CD4-positive, alpha-beta T cell treated with Interleukin-10 for 1 hour (primary cell): ENCODE measurements around the gene TCF7L2.

Source experiments
- DNase-seq: peaks from one replicate; pipeline ENCODE4 v3.0.0-alpha.2; 2020

The TCF7L2 gene

GRCh38 chr10:113027230-113027573 is 77.2 kb downstream of the TCF7L2 start:
- DNase-seq: no peak

GRCh38 chr10:113027574-113028455 is 77.8 kb downstream of the TCF7L2 start:
- no peak for DNase-seq

GRCh38 chr10:113028456-113029440 is 78.7 kb downstream of the TCF7L2 start:
- no peak for DNase-seq

DNA sequence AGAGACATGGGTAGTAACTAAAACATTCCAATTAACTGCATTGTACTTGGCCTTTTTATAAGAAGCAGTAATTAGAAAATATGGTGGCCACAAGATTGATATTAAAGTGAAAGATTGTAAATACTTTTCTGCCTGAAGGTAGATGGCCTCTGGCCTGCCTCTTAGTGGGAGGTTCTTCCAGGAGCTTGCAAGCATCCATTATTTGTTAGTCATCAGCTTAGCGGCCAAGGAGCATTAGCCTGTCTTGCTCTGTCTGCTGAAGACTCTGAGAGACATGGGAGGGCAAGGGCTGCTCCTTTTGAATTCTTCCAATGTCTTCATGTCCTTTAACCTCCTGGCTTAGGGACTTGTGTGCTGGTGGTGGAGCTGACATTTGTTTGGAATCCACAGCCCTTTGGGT is 80.4 kb downstream of the TCF7L2 start:
- DNase-seq: no peak

- DNase-seq: no peak
These were observed 81.1 kb downstream of the TCF7L2 start for GRCh38 chr10:113031147-113031546.

- no peak for DNase-seq
These were observed 83.9 kb downstream of the TCF7L2 start for GRCh38 chr10:113033991-113034390.

- no peak for DNase-seq
These were observed 85.8 kb downstream of the TCF7L2 start for GRCh38 chr10:113035732-113036312.

- no peak for DNase-seq
These were observed 86.6 kb downstream of the TCF7L2 start for GRCh38 chr10:113036619-113037018.

GRCh38 chr10:113037218-113037617 is 87.2 kb downstream of the TCF7L2 start:
- DNase-seq: no peak

GRCh38 chr10:113038183-113038582 is 88.1 kb downstream of the TCF7L2 start:
- DNase-seq: no peak

GRCh38 chr10:113038985-113039384 is 88.9 kb downstream of the TCF7L2 start:
- no peak for DNase-seq

DNA sequence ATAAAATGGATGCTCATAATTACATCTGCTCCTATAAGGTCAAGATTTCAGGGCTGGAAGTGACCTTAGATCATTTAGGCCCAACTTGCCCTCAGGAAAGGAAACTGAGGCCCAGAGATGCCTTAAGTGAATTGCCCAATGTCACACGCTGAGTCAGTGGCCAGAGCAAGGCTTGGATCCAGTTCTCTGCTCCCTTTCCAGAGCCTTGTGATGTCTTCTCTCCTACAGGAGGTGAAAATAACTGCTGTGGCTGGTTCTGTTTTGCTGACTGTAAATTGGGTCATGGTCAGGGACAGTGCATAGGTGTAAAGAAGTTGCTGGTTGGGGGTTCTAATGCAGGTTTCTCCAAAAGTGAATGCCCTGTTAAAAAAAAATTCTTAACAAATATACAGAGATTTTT is 91.3 kb downstream of the TCF7L2 start:
- no peak for DNase-seq

- DNase-seq: no peak
These were observed 92.0 kb downstream of the TCF7L2 start for GRCh38 chr10:113041841-113042750.

DNA sequence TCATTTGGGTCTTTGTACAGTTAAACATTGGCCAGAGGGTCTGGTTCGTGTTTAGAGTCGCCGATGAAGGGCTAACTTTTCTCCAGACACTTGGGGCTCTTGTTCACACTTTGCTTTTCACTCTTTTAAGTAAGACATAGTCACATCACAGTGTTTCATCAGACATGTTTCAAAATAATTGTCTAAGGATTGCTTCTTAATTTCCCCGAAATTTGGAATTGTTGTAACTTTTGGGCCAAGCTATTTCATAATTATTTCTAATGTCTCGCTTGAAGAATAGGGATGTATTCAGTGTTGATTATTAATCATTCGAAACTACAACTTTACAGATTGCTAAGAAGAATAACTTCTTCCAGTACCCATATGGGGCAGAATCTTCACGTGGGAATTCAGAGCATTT is 92.8 kb downstream of the TCF7L2 start:
- no peak for DNase-seq

GRCh38 chr10:113044016-113044755 is 94.1 kb downstream of the TCF7L2 start:
- DNase-seq: no peak

GRCh38 chr10:113045147-113046055 is 95.4 kb downstream of the TCF7L2 start:
- DNase-seq: no peak

GRCh38 chr10:113047151-113047550 is 97.1 kb downstream of the TCF7L2 start:
- no peak for DNase-seq

GRCh38 chr10:113047605-113047962 is 97.5 kb downstream of the TCF7L2 start:
- DNase-seq: no peak

DNA sequence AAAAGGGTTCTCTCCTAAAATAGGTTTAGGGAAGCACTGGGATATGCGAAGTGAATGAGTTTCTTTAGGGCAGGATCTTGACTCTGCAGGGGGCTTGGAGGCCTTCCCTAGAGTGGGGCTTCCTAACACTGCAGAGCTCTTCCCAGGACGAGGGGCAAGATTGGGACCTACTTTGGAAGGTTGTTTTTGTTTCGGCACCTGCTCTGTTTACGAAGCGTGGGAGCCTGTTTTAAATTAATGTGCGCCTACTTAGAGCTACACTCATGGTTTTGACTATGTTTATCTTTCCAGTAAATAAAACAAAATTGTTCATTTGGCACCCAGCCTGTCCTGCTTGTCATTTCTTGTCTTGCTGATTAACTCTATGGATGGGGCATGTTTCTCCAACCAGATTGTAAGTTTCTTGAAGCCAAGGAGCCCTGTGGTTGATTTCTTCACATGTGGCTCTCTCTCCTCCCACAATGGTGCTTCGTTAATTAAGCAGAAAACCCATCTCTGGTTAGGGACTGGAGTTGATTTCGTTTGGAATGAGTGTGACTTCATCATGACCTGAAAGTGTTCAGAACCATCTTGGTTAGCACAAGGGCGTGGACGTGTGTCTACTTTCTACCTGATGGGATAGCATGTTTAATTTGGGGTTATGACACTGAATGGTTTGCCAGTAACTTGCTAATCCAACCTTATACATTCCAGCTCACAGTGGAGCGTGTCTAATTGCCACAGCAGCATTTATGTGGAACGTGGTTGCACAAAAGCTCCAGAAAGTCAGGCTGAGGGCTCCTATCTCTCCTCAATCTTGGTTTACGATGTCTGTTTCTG is 98.1 kb downstream of the TCF7L2 start:
- DNase-seq: no peak

- no peak for DNase-seq
These were observed 99.8 kb downstream of the TCF7L2 start for GRCh38 chr10:113049881-113050280.
